ENCODE data around the gene ATG101.
A peak's percentile ranks its signal among the peaks of the same experiment; 100 is the strongest.

- TF ChIP-seq PTBP1 (IDR thresholded peaks at IDR 0.05; ENCODE audit: low read depth, low read length, poor library complexity, severe bottlenecking) (no peak), PHF8 (CRISPR knock-in tag; IDR thresholded peaks at IDR 0.05) (peak; percentile 31; the same call in 1 of the 2 replicates), IRF2 (CRISPR knock-in tag; IDR thresholded peaks at IDR 0.05) (peak; percentile 35; the same call in 1 of the 2 replicates), ZBTB8A (CRISPR knock-in tag; IDR thresholded peaks at IDR 0.05; ENCODE audit: borderline replicate concordance, low read depth) (no peak), NR2C2 (CRISPR knock-in tag; IDR thresholded peaks at IDR 0.05; ENCODE audit: borderline replicate concordance) (peak; percentile 79; the same call in 1 of the 2 replicates), ZNF224 (CRISPR knock-in tag; IDR thresholded peaks at IDR 0.05) (no peak), CTCF (CRISPR knock-in tag; IDR thresholded peaks at IDR 0.05) (no peak), POLR2AphosphoS5 (IDR thresholded peaks at IDR 0.05; ENCODE audit: low read depth, low read length) (no peak), POLR2A (IDR thresholded peaks at IDR 0.05; ENCODE audit: insufficient read depth in 1 of 2, low read depth in 2 of 2, low read length in 2 of 2) (no peak)
These were observed 12.4 kb downstream of the ATG101 start for GRCh38 chr12:52082026-52082668.

All from HepG2 (cell line).